OCI-LY3 (cell line): ENCODE measurements around the gene SIL1.

Experiments
- EZH2phosphoT487 ChIP-seq: fragments of 200-600 bp; shearing (Covaris generic); IDR thresholded peaks from 2 replicates; pipeline ENCODE4 v1.6.1; 2018; ENCODE audit warnings: antibody characterized with exemption, mixed run types, low read depth
- TF ChIP-seq, protein P1 (sequence below): fragments of 200-600, 300-600 bp; sonication (generic); IDR thresholded peaks from 2 replicates; pipeline ENCODE4 v1.5.1; 2014; ENCODE audit warnings: antibody characterized with exemption, low read length, low read depth

- TF ChIP-seq, protein P1, sequence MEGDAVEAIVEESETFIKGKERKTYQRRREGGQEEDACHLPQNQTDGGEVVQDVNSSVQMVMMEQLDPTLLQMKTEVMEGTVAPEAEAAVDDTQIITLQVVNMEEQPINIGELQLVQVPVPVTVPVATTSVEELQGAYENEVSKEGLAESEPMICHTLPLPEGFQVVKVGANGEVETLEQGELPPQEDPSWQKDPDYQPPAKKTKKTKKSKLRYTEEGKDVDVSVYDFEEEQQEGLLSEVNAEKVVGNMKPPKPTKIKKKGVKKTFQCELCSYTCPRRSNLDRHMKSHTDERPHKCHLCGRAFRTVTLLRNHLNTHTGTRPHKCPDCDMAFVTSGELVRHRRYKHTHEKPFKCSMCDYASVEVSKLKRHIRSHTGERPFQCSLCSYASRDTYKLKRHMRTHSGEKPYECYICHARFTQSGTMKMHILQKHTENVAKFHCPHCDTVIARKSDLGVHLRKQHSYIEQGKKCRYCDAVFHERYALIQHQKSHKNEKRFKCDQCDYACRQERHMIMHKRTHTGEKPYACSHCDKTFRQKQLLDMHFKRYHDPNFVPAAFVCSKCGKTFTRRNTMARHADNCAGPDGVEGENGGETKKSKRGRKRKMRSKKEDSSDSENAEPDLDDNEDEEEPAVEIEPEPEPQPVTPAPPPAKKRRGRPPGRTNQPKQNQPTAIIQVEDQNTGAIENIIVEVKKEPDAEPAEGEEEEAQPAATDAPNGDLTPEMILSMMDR = no peak
- TF ChIP-seq EZH2phosphoT487 = no peak
These were observed 244.5 kb downstream of the SIL1 start for GRCh38 chr5:138953387-138954256.
